IPS DF 6.9 (cell line): ENCODE measurements around the gene KLHDC8A.

Experiments used
- DNase-seq: peaks from one replicate; pipeline ENCODE4 v3.0.0-alpha.2; 2013; ENCODE audit warnings: low read depth, low spot score
- H3K27ac ChIP-seq: one replicate; pipeline ENCODE4 v1.5.1; 2013; ENCODE audit warnings: low read length, control low read depth
- H3K27me3 ChIP-seq: 2 replicates; pipeline ENCODE4 v1.6.1; 2013; ENCODE audit warnings: mild to moderate bottlenecking, low read length; ENCODE audit not compliant: control insufficient read depth, insufficient read depth
- H3K36me3 ChIP-seq: 2 replicates; pipeline ENCODE4 v1.6.1; 2013; ENCODE audit warnings: low read length; ENCODE audit not compliant: control insufficient read depth, insufficient read depth
- H3K4me1 ChIP-seq: 2 replicates; pipeline ENCODE4 v1.6.1; 2013; ENCODE audit warnings: low read length; ENCODE audit not compliant: control insufficient read depth, insufficient read depth
- H3K4me3 ChIP-seq: 2 replicates; pipeline ENCODE4 v1.5.1; 2013; ENCODE audit warnings: mild to moderate bottlenecking, low read length
- H3K9me3 ChIP-seq: 2 replicates; pipeline ENCODE4 v1.6.1; 2013; ENCODE audit warnings: low read length, inconsistent platforms; ENCODE audit not compliant: control insufficient read depth, insufficient read depth
- WGBS: extraction: QIAGEN DNeasy Blood & Tissue Kit; methylation state at CpG from one replicate; pipeline ENCODE4 v1.1.7; 2013; ENCODE audit warnings: mixed read lengths, missing lambda C conversion rate; ENCODE audit not compliant: insufficient read length, insufficient coverage; 5-methylcytosine and 5-hydroxymethylcytosine counted together

KLHDC8A gene

DNA sequence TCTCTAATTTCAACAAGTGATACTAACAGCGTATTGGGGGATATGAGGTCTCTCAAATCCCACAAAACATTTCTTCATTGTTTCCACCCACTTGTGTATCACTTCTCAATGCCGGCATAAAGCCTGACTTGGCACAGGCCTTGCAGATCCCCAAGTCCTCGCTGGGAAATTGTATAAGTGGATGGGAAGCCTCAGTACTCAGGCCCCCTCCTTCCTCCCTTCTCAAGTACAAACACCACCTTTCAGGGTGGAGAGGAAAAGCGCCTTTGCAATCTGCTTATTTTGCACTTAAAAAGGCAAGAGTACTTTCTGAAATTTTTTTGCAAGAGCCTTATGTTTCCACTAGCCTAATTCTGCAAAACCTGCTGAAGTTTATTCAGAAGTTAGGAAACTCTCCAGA, 25.8 kb upstream of the KLHDC8A start:
- Histone ChIP-seq H3K4me1 (peaks cover 1% of the 10 kb centered on the region; the same call in 1 of the 2 replicates), H3K36me3 (no peaks in the 10 kb centered on the region), H3K27ac (no peak overlapping the region), H3K9me3 (no peaks in the 10 kb centered on the region), H3K27me3 (no peaks in the 10 kb centered on the region), H3K4me3 (no peak overlapping the region)
- no peak for DNase-seq
- no CpG with 5 or more reads among the region's 4 CpGs for WGBS

DNA sequence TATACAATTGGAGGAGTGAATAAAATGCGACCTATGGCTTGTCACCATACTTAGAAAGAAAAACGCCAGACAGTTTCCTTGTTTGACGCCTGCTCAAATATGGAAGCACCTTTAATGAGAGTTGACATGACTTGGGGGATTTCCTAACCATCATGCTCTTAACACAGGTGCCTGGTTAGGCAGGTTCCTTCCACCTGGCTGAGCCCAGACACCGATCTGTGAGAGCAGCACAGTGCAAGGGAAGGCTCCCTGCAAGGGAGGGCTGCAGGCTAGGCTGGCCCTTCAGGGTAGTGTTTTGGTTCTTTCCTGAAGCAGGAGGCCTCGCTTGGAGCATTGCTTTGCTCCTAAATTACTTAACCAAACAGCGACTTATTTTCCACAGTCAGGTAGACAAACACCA, 24.6 kb upstream of the KLHDC8A start:
- H3K36me3 ChIP-seq: no peaks in the 10 kb centered on the region
- DNase-seq: no peak
- WGBS: no CpG with 5 or more reads among the region's 6 CpGs
- no peak overlapping the region for H3K4me3 ChIP-seq
- H3K27me3 ChIP-seq: no peaks in the 10 kb centered on the region
- H3K9me3 ChIP-seq: no peaks in the 10 kb centered on the region
- H3K27ac ChIP-seq: no peak overlapping the region
- H3K4me1 ChIP-seq: peaks cover 3% of the 10 kb centered on the region; the same call in 1 of the 2 replicates

DNA sequence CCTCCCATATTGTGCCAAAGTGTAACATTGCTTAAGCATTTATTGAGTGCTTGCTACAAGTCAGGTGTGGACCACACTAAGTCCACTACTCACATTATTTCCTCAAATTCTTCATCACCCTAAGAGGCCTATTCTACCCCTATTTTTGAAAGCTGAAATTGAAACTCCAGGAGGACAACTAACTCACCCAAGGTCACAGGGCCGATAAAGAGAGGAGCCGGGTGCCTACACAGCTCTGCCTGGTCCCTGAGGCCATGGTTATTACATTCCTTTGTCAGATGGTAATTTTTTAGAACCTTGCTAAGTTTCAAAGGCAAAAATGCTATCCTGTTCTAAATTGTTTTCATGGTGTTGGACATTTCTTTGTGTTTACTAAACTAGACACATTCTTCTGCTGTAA, 24.2 kb upstream of the KLHDC8A start:
- Histone ChIP-seq H3K36me3 (no peaks in the 10 kb centered on the region), H3K4me3 (no peak overlapping the region), H3K27ac (no peak overlapping the region), H3K4me1 (peaks cover 3% of the 10 kb centered on the region; the same call in 1 of the 2 replicates), H3K9me3 (no peaks in the 10 kb centered on the region), H3K27me3 (no peaks in the 10 kb centered on the region)
- no CpG with 5 or more reads among the region's 2 CpGs for WGBS
- no peak for DNase-seq

DNA sequence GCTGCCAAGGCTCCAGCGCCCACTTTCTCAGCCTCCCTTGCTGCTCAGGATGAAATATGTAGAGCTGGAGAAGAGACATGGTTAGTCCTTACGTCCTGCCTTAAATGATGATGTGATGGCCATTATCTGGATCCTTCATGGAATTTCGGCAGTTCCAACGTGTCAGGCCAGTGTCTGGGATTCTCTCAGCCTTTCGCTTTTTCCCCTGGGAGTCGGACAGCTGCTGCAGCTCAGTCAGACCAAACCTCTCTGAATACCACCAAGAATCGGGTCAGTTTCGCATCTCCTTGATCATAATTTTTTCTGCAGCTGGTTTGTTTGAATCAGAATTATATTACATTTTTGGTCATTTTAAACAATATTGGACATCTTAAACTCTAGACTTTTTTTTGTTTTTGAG, 22.3 kb upstream of the KLHDC8A start:
- Histone ChIP-seq H3K4me1 (peaks cover 3% of the 10 kb centered on the region; the same call in 1 of the 2 replicates), H3K4me3 (no peak overlapping the region), H3K27ac (no peak overlapping the region), H3K27me3 (no peaks in the 10 kb centered on the region), H3K36me3 (no peaks in the 10 kb centered on the region), H3K9me3 (no peaks in the 10 kb centered on the region)
- WGBS: no CpG with 5 or more reads among the region's 8 CpGs
- DNase-seq: no peak

DNA sequence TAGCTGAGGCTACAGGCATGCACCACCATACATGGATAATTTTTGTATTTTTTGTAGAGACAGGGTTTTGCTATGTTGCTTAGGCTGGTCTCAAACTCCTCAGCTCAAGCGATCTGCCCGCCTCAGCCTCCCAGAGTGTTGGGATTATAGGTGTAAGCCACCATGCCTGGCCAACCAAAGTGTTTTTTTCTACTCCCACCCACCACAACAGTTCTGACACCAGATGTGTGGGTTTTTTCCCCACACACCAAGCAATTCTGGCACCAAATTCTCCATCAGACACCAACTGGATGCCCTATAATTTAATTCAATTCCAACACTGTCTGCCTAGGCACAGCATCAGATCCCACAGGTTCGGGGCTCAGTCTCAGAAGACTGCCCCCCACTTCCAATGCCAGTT, 20.6 kb upstream of the KLHDC8A start:
- Histone ChIP-seq H3K27ac (no peak overlapping the region), H3K9me3 (no peaks in the 10 kb centered on the region), H3K36me3 (no peaks in the 10 kb centered on the region), H3K4me1 (peaks cover 3% of the 10 kb centered on the region; the same call in 1 of the 2 replicates), H3K4me3 (no peak overlapping the region), H3K27me3 (no peaks in the 10 kb centered on the region)
- DNase-seq: no peak
- WGBS: no CpG with 5 or more reads among the region's 3 CpGs

DNA sequence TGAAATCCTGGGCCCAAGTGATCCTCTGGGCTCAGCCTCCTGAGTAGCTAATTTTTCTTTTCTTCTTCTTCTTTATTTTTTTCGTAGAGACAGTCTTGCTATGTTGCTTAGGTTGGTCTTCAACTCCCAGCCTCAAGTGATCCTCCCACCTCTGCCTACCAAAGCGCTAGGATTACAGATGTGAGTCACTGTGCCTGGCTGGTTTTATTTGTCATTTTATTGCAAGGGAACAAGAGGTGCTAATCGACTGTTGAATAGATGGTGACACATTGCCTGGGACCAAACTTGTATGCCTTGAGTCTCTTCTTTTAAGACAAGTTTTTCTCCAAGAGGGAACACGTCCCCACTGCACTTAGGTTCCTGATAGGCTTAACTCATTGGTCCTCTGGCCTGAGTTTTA, 20.0 kb upstream of the KLHDC8A start:
- Histone ChIP-seq H3K27me3 (no peaks in the 10 kb centered on the region), H3K36me3 (no peaks in the 10 kb centered on the region), H3K9me3 (no peaks in the 10 kb centered on the region), H3K4me3 (no peak overlapping the region), H3K27ac (no peak overlapping the region), H3K4me1 (peaks cover 3% of the 10 kb centered on the region; the same call in 1 of the 2 replicates)
- WGBS: no CpG with 5 or more reads among the region's 4 CpGs
- DNase-seq: no peak

DNA sequence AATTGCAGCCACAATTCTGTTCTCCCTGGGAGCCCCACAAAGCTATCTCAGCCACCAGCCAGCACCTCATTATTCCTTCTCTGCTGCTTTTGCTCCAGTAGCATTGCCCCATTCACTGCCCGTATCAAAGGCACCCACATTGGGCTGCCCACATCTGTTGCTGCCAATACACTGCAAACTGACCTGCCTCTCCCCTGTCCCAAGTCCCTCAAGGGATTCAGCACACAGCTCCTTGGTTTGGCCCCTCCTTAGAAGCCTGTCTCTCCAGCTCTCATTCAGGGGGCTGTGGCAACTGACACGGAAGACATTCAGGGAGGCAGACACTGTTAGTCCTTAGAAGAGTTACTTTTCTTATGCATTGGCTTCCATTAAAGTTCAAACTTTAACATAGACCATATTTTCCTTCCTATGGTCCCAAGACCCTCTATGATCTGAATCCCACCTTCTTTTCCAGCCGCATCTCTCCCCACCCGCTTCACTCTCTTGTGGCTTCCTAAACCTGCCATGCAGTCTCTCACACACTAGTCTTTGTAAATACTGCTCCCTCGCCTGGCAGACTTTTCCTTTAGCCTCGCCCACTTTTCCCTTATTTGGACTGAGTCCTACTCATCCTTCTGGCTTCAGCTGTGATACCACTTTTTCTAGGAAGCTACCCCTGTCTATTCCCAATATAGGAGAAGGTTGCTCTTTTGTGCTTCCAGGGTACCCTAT, 19.3 kb upstream of the KLHDC8A start:
- no CpG with 5 or more reads among the region's 6 CpGs for WGBS
- Histone ChIP-seq H3K4me1 (peaks cover 3% of the 10 kb centered on the region; the same call in 1 of the 2 replicates), H3K27ac (no peak overlapping the region), H3K36me3 (no peaks in the 10 kb centered on the region), H3K9me3 (no peaks in the 10 kb centered on the region), H3K27me3 (no peaks in the 10 kb centered on the region), H3K4me3 (no peak overlapping the region)
- no peak for DNase-seq

DNA sequence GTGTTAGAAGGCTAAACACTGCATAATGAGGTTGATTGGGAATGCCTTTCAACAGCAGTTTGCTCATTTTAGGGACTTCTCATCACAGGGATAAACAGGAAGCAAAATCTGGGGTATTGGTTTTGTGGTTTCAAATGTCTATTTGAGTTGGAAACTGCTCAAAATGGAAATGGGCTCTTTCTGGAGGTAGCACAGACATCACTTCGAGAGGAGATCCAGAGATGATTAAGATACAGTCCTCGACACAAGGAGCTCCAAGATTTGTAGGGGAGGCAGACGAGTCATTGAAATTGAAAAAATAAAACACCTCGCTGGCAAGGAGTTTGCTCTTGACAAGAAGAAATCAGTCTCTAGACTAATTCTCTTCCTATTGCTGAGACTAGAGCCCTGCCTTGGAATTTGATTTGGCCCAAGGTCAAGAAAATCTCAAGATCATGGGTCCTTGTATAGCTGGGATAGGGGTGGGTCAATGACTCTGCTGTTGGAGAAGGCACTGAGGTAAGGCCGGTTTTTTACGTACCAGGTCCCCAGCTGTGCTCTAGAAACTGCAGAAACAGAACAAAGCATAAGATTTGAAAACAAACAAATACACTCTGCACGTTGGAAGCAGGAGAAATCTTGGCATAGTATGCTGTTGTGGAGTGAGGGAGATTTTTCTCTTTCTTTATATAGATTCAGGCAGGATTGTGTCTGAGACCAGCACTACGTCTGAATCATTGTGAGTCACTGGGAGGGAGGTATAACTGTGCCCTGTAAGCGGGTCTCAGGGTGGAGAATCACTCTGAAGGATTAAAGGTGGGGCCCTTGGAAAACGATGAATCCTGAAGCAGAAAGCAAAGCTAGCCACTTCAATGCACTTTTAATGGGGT, 17.7 kb upstream of the KLHDC8A start:
- Histone ChIP-seq H3K27me3 (no peaks in the 10 kb centered on the region), H3K9me3 (no peaks in the 10 kb centered on the region), H3K36me3 (no peaks in the 10 kb centered on the region), H3K4me1 (peaks cover 3% of the 10 kb centered on the region; the same call in 1 of the 2 replicates), H3K4me3 (no peak overlapping the region), H3K27ac (no peak overlapping the region)
- no peak for DNase-seq
- no CpG with 5 or more reads among the region's 10 CpGs for WGBS

DNA sequence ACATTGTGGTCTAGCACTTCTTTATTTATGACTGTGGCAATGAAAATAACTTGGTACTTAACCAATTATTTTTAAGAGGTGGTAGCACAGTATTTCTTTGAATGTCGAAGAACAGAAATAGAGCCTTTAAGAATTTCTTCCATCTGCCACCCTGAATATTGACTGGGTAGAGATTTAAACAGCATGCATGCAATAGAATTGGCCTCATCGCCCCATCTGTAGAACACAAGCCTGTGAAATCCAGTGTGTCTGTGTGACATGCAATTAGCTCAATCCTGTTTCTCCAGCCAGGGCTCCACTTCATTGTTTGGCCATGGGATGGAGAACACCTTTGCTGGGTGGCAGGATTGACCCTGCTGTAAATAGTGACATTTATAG, 17.1 kb upstream of the KLHDC8A start:
- H3K4me1 ChIP-seq: peaks cover 3% of the 10 kb centered on the region; the same call in 1 of the 2 replicates
- H3K36me3 ChIP-seq: no peaks in the 10 kb centered on the region
- no peaks in the 10 kb centered on the region for H3K27me3 ChIP-seq
- WGBS: no CpG with 5 or more reads among the region's 2 CpGs
- no peak for DNase-seq
- no peak overlapping the region for H3K4me3 ChIP-seq
- H3K9me3 ChIP-seq: no peaks in the 10 kb centered on the region
- no peak overlapping the region for H3K27ac ChIP-seq

DNA sequence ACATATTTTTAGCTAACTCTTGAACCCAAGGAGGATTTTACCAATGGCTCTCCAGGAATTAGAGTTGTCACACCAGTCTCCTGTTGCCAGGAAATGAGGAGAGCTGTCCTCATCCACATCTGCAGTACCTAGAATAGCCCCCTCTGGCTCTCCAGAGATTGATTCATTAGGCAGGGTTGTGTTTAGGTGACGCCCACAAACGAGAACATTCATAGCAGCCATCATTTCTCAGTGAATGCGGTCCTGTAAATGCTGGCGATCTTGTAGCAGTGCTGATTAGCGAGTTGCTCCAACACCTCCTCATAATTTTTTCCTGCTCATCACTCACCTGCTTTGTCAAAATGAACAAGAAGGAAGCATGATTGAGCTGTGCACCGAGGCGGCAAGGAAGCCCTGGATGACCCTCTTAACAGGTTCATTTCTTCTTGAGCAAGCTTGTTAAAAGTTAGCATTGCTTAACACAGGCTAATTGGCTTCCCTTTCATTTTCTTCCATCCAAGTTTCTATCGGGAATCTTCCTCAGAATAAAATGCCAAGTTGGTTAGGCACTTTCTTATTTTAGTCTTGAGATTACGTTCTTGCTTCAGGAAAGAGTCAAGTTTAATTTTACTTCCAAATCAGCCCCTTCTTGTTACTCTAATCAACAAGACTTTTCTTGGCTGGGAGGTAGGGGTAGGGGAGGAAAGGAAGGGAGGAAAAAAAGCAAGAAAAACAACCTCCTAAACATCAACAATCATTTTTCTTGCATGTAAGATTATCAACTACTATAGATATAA, 16.5 kb upstream of the KLHDC8A start:
- Histone ChIP-seq H3K27me3 (no peaks in the 10 kb centered on the region), H3K9me3 (no peaks in the 10 kb centered on the region), H3K4me1 (peaks cover 3% of the 10 kb centered on the region; the same call in 1 of the 2 replicates), H3K27ac (no peak overlapping the region), H3K36me3 (no peaks in the 10 kb centered on the region), H3K4me3 (no peak overlapping the region)
- no peak for DNase-seq
- no CpG with 5 or more reads among the region's 9 CpGs for WGBS
